K562 (cell line): Measurements from ENCODE around the gene SUDS3. TPM values are rescaled to one million over a fixed set of nuclear protein-coding genes. Genes with fewer than 3 reads are reported as not detected.
A peak's percentile ranks its signal among the peaks of the same experiment; 100 is the strongest.

ENCODE experiments used
- ATAC-seq: fragments of 200-7000 bp; cut with Tn5 transposase; 3 replicates; pipeline ENCODE4 v1.9.1; 2020; ENCODE audit warnings: moderate library complexity
- BruUV-seq: library from RNA; stranded (reverse); fragments of 400-500 nt; replicated peaks from 2 replicates; lab custom pipeline; 2021; lab: Mats Ljungman, UMichigan
- CTCF ChIA-PET: fragments of 300-600 bp; formaldehyde crosslinking; extraction: SDS; loops from one replicate; lab custom pipeline; 2021; ENCODE audit warnings: low intra/inter-chr PET ratio; lab: Yijun Ruan, JAX
- POLR2A ChIA-PET: fragments of 300-600, 350-650 bp; sonication (Branson Sonifier 250); formaldehyde crosslinking; extraction: SDS; loops from one replicate; lab custom pipeline; 2021; ENCODE audit warnings: antibody characterized with exemption, inconsistent platforms; lab: Yijun Ruan, JAX
- DNase-seq, 4 experiments: peaks; one replicate each; pipeline versions ENCODE4 v3.0.0 to v3.0.0-alpha.2; 2011 to 2018; ENCODE audit warnings: low spot score in 3 of 4, mixed read lengths in 3 of 4; ENCODE audit errors: extremely low read depth in 1 of 4
- FAIRE-seq: peaks from 2 replicates; lab custom pipeline; 2011; peaks lifted over from hg19 to GRCh38; lab: Jason Lieb, UNC
- H2AFZ ChIP-seq: 2 replicates; pipeline ENCODE4 v1.6.0; 2011; ENCODE audit warnings: low read depth, low read length, control low read depth, inconsistent platforms
- H3K27ac ChIP-seq: fragments of 200-600 bp; 3 replicates; pipeline ENCODE4 v1.8.0; 2011; ENCODE audit warnings: low read depth, mild to moderate bottlenecking, control low read depth, inconsistent platforms, low read length, moderate library complexity, mixed read lengths; ENCODE audit errors: extremely low read depth
- H3K27me3 ChIP-seq, 2 experiments: fragments of 300-600 bp in 1 of 2; 2 replicates in 1 of 2; 3 replicates in 1 of 2; pipeline versions ENCODE4 v1.6.0 to v1.8.0; 2011; ENCODE audit warnings: inconsistent platforms in 2 of 2, low read length in 2 of 2, mild to moderate bottlenecking in 1 of 2, mixed read lengths in 1 of 2, moderate library complexity in 1 of 2; ENCODE audit not compliant: control insufficient read depth in 2 of 2, insufficient read depth in 2 of 2
- H3K36me3 ChIP-seq: fragments of 300-600 bp; 3 replicates; pipeline ENCODE4 v1.8.0; 2011; ENCODE audit warnings: mild to moderate bottlenecking, low read length, inconsistent platforms; ENCODE audit not compliant: control insufficient read depth, insufficient read depth
- H3K4me1 ChIP-seq, 2 experiments: fragments of 200-600 bp in 1 of 2; replicated peaks in 1 of 2; 2 replicates in 1 of 2; 3 replicates in 1 of 2; pipeline versions ENCODE4 v1.5.1 to v1.8.0; 2011; ENCODE audit warnings: inconsistent platforms in 2 of 2, low read length in 2 of 2, mild to moderate bottlenecking in 1 of 2, mixed read lengths in 1 of 2, moderate library complexity in 1 of 2; ENCODE audit not compliant: control insufficient read depth in 2 of 2, insufficient read depth in 2 of 2
- H3K4me2 ChIP-seq: 2 replicates; pipeline ENCODE4 v1.6.1; 2011; ENCODE audit warnings: low read length, control low read depth, inconsistent platforms, mixed read lengths; ENCODE audit not compliant: insufficient read depth
- H3K4me3 ChIP-seq: fragments of 200-600 bp; sonication (generic), shearing (Covaris generic); 2 replicates; pipeline ENCODE4 v1.5.1; 2016; ENCODE audit warnings: control low read depth, inconsistent platforms
- H3K79me2 ChIP-seq: fragments of 200-600 bp; 3 replicates; pipeline ENCODE4 v1.8.0; 2011; ENCODE audit warnings: low read length, inconsistent platforms; ENCODE audit not compliant: control insufficient read depth, insufficient read depth
- H3K9ac ChIP-seq, 2 experiments: 2 replicates each; pipeline versions ENCODE4 v1.6.0 to v1.6.1; 2011; ENCODE audit warnings: low read depth in 2 of 2, low read length in 2 of 2, control low read depth in 1 of 2, inconsistent platforms in 1 of 2, mild to moderate bottlenecking in 1 of 2, mixed read lengths in 1 of 2; ENCODE audit not compliant: insufficient read depth in 1 of 2
- H3K9me1 ChIP-seq: one replicate; pipeline ENCODE4 v1.6.0; 2011; ENCODE audit warnings: inconsistent platforms, mild to moderate bottlenecking, low read length, moderate library complexity; ENCODE audit not compliant: control insufficient read depth, insufficient read depth
- H3K9me3 ChIP-seq: replicated peaks from 2 replicates; pipeline ENCODE4 v1.5.1; 2011; ENCODE audit warnings: low read depth, low read length, inconsistent platforms; ENCODE audit not compliant: control insufficient read depth, insufficient read depth
- H4K20me1 ChIP-seq: replicated peaks from 2 replicates; pipeline ENCODE4 v1.6.1; 2011; ENCODE audit warnings: low read length, inconsistent platforms, mixed read lengths; ENCODE audit not compliant: control insufficient read depth, insufficient read depth
- ATF3 ChIP-seq, 2 experiments: fragments of 450-650 bp in 1 of 2; sonication (generic) in 1 of 2; formaldehyde crosslinking in 1 of 2; IDR thresholded peaks in 1 of 2; conservative IDR thresholded peaks in 1 of 2; 2 replicates each; pipeline versions ENCODE4 v1.6.1 to v1.8.1; 2016 to 2023; ENCODE audit warnings: mild to moderate bottlenecking in 2 of 2, moderate library complexity in 2 of 2, inconsistent platforms in 1 of 2, missing genetic modification reagents in 1 of 2
- CEBPB ChIP-seq: fragments of 450-650 bp; IDR thresholded peaks from 2 replicates; pipeline ENCODE4 v1.6.1; 2016; ENCODE audit warnings: missing genetic modification characterization, missing compliant biosample characterization
- CEBPG ChIP-seq, 3 experiments: fragments of 200-800 bp in 1 of 3; sonication (Bioruptor generic) in 1 of 3; sonication (generic) in 1 of 3; formaldehyde crosslinking in 1 of 3; IDR thresholded peaks in 2 of 3; conservative IDR thresholded peaks in 1 of 3; 2 replicates each; pipeline versions ENCODE4 v1.6.1 to v1.8.0; 2016 to 2022; ENCODE audit warnings: missing compliant biosample characterization in 2 of 3, missing genetic modification characterization in 2 of 3, mild to moderate bottlenecking in 1 of 3, missing genetic modification reagents in 1 of 3
- EHMT2 ChIP-seq: fragments of 450-650 bp; IDR thresholded peaks from 2 replicates; pipeline ENCODE4 v1.6.1; 2018; ENCODE audit warnings: antibody characterized with exemption
- ETV1 ChIP-seq: fragments of 450-650 bp; conservative IDR thresholded peaks from 2 replicates; pipeline ENCODE4 v1.6.1; 2016; ENCODE audit warnings: missing genetic modification characterization, control low read depth, low read depth, missing compliant biosample characterization
- FOXJ2 ChIP-seq: fragments of 200-800 bp; sonication (Bioruptor generic); IDR thresholded peaks from 2 replicates; pipeline ENCODE4 v1.6.1; 2016; ENCODE audit warnings: missing genetic modification characterization, missing compliant biosample characterization
- HNRNPLL ChIP-seq: fragments of 200-400 bp; formaldehyde crosslinking; IDR thresholded peaks from 2 replicates; pipeline ENCODE4 v1.6.1; 2017; ENCODE audit warnings: low read length, low read depth, mild to moderate bottlenecking; ENCODE audit not compliant: poor library complexity, severe bottlenecking
- MEF2A ChIP-seq: IDR thresholded peaks from 2 replicates; pipeline ENCODE4 v1.6.1; 2011; ENCODE audit warnings: low read depth, mild to moderate bottlenecking, low read length, moderate library complexity; ENCODE audit not compliant: control insufficient read depth
- PHB ChIP-seq: fragments of 250-450 bp; sonication (Bioruptor Pico); IDR thresholded peaks from 2 replicates; pipeline ENCODE4 v1.5.0; 2021
- RBM15 ChIP-seq: fragments of 200-400 bp; formaldehyde crosslinking; IDR thresholded peaks from 2 replicates; pipeline ENCODE4 v1.6.1; 2018; ENCODE audit warnings: mild to moderate bottlenecking, low read length, moderate library complexity; ENCODE audit not compliant: insufficient read depth
- SMARCE1 ChIP-seq: fragments of 450-650 bp; IDR thresholded peaks from 2 replicates; pipeline ENCODE4 v1.7.1; 2016; ENCODE audit warnings: mild to moderate bottlenecking
- WGBS: fragments of 100-300 bp; shearing (Covaris generic); methylation state at CpG from one replicate; pipeline ENCODE4 v1.1.6; 2016; ENCODE audit warnings: low coverage, mixed read lengths; ENCODE audit not compliant: insufficient coverage; ENCODE audit errors: missing lambda C conversion rate; 5-methylcytosine and 5-hydroxymethylcytosine counted together
- in situ Hi-C: fragments of 300-500 bp; cut with MboI; formaldehyde crosslinking; loops from 4 replicates; pipeline ENCODE4 v1.15.0; 2018; ENCODE audit warnings: inconsistent platforms, mixed read lengths
- intact Hi-C: fragments of 100-400 bp; cut with micrococcal nuclease; formaldehyde crosslinking; loops from 2 replicates; pipeline ENCODE4 v1.14.2; 2022
- polyA plus RNA-seq, 8 experiments: library from polyadenylated mRNA; depleted of rRNA in 4 of 8; stranded (reverse) in 5 of 8; unstranded in 3 of 8; fragments of >200 nt; fragmentation: Nextera tagmentation in 2 of 8; fragmentation: Illumina TruSeq in 1 of 8; extraction: Ambion mirVana in 2 of 8; extraction: Trizol in 1 of 8; gene quantifications; 2 replicates each; pipeline versions ENCODE4 v1.2.1 to v1.2.3, GENCODE V29; 2011 to 2014; ENCODE audit warnings: inconsistent platforms in 1 of 8, missing spikeins in 1 of 8
- total RNA-seq, 7 experiments: library from RNA; depleted of rRNA in 6 of 7; stranded (reverse); fragments of >200 nt in 6 of 7; fragmentation: Illumina TruSeq in 2 of 7; extraction: Trizol in 2 of 7; gene quantifications; 2 replicates each; pipeline versions ENCODE4 v1.2.1 to v1.2.3, GENCODE V29; 2011 to 2021; ENCODE audit warnings: low replicate concordance in 1 of 7
- TF ChIP-seq, protein P1 (sequence below): conservative IDR thresholded peaks from 2 replicates; pipeline ENCODE4 v1.6.1; 2011; ENCODE audit warnings: low read depth, mild to moderate bottlenecking, low read length; ENCODE audit not compliant: control insufficient read depth

Gene SUDS3
- total and polyA plus RNA-seq, 9 of the 15 experiments (the other 6 are each of a cell fraction or from before 2014, with no cell fraction given): 6.6 to 30.5 (median 23.3) TPM

DNA sequence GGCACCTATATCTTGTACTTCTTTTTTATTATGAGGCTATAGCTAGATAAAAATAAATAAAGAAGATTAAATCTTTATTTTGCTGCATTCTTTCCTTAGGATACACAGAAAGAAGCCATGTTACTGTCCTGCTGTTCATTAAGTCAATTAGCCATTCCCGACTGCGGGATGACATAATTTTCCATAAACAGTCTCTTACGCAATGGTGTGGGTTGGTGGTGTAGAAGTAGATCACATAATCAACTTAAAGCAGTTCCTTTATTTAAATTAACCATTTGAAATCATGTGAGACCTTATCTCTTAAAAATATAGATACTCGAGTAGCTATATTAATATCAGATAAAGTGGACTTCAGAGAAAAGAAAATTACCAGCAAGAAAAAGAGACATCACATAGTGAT lies 43.8 kb upstream of the SUDS3 start:
- CTCF ChIA-PET: no interaction called here
- Histone ChIP-seq H3K4me2 (no peak overlapping the region), H3K27ac (no peak overlapping the region), H3K9me1 (no peaks in the 10 kb centered on the region), H3K9me3 (no peaks in the 10 kb centered on the region), H3K9ac (no peak overlapping the region), H3K4me1 (peaks cover 12 to 16% of the 10 kb centered on the region in 2 experiments), H3K36me3 (no peaks in the 10 kb centered on the region), H3K4me3 (no peak overlapping the region), H4K20me1 (no peaks in the 10 kb centered on the region; the same call in 1 of the 2 replicates), H3K79me2 (peaks cover 65% of the 10 kb centered on the region), H2AFZ (no peak overlapping the region), H3K27me3 (no peaks in the 10 kb centered on the region)
- FAIRE-seq (no peak), DNase-seq (peak in 1 of 4 experiments; percentile 12), ATAC-seq (no peak)
- no TSS peak for BruUV-seq
- in situ Hi-C loops (no loop called here), intact Hi-C loops (no loop called here)
- POLR2A ChIA-PET: no interaction called here
- TF ChIP-seq SMARCE1 (no peak), CEBPG (CRISPR knock-in tag; IDR thresholded peaks at IDR 0.05) (peak; percentile 60), CEBPG (tag; conservative IDR thresholded peaks at IDR 0.05 in 1 of 2, IDR thresholded peaks at IDR 0.05 in 1 of 2) (peak; percentile 71 to 81), EHMT2 (no peak), FOXJ2 (tag) (no peak), CEBPB (tag) (peak; percentile 88), RBM15 (no peak), HNRNPLL (no peak), MEF2A (peak; percentile 65), PHB (no peak), ETV1 (no peak), ATF3 (IDR thresholded peaks at IDR 0.05) (peak; percentile 22; the same call in 1 of the 2 replicates), ATF3 (CRISPR knock-in tag; conservative IDR thresholded peaks at IDR 0.05) (no peak)
- TF ChIP-seq, protein P1, sequence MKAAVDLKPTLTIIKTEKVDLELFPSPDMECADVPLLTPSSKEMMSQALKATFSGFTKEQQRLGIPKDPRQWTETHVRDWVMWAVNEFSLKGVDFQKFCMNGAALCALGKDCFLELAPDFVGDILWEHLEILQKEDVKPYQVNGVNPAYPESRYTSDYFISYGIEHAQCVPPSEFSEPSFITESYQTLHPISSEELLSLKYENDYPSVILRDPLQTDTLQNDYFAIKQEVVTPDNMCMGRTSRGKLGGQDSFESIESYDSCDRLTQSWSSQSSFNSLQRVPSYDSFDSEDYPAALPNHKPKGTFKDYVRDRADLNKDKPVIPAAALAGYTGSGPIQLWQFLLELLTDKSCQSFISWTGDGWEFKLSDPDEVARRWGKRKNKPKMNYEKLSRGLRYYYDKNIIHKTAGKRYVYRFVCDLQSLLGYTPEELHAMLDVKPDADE: no peak
- 76% methylated on average over 4 of the region's 4 CpGs for WGBS
